Stimulated activated CD8-positive, alpha-beta memory T cell treated with anti-CD3 and anti-CD28 coated beads, Interleukin-12 subunit alpha, Interleukin-12 subunit beta, amount 100 ng/mL, for 4 hours (primary cell): ENCODE results near the gene ALOXE3.

Experiments
- DNase-seq: peaks from one replicate; pipeline ENCODE4 v3.0.0-alpha.2; 2020; ENCODE audit warnings: low read depth

Gene ALOXE3

DNA sequence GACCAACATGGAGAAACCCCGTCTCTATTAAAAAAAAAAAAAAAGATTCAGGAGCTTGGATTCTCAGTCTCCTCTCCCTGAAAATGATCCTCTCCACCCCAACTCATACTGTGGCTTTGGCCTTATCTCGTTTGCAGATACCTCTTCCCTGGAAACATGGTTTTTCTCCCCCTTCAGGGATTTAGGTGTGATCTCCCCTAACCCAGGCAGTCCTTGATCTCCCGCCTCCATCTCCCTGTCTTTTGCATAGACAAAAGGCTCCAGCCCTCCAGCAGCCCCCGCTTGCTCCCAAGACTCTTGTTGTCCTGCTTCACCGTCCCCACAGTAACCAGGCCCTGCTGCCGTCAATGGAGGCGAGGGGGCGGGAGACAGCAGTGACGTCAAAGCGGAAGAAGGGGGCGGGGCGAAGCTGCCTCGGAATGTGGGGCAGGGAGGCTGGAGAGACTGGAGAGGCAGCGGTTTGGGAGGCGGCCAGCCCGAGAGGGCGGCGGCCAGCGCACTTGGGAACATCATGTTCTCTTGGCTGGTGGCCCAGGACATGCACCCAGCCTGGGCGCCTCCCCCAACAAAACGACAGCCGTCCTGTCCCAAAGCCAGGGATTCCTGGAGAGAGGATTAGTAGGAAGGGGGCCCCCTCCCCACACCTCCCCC, 35.8 kb upstream of the ALOXE3 start:
- DNase-seq = peak; percentile 69

DNA sequence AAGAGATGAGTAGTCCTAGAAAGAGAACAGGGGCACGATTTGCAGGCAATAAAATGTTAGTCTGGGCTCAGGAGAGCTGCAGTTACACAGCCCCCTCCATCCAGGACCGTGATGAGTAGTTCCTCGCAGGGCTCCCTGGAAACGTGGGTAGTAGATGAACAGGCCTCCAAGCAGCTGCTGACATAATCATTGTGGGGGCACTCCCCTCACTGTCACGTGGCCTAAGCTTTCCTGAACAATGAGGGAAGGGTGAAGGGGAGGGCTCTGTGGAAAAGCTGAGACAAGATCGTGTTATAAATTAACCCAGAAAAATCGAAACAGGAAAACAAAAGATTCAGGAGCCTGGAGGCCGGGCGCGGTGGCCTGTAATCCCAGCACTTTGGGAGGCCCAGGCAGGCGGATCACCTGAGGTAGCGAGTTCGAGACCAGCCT, 35.2 kb upstream of the ALOXE3 start:
- DNase-seq = no peak

DNA sequence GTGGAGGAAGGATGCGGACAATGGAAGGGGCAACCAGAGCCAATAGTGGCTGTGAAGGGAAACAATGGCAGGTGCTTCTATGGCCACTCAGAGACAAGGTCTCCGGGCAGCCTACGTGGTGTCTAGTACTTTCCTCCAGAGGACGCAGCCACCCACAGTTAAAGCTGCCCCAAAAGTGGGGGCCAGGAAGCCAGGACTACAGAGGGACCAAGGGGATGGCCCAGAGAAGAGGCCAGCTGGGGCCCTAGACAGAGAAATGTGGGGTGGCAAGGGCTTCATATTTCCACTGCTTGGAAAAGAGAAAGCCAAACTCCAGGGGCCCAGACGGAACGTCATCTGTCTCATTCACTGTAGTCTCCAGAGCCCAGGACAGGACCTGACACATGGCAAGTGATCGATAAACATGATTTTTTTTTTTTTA, 34.7 kb upstream of the ALOXE3 start:
- DNase-seq = no peak

DNA sequence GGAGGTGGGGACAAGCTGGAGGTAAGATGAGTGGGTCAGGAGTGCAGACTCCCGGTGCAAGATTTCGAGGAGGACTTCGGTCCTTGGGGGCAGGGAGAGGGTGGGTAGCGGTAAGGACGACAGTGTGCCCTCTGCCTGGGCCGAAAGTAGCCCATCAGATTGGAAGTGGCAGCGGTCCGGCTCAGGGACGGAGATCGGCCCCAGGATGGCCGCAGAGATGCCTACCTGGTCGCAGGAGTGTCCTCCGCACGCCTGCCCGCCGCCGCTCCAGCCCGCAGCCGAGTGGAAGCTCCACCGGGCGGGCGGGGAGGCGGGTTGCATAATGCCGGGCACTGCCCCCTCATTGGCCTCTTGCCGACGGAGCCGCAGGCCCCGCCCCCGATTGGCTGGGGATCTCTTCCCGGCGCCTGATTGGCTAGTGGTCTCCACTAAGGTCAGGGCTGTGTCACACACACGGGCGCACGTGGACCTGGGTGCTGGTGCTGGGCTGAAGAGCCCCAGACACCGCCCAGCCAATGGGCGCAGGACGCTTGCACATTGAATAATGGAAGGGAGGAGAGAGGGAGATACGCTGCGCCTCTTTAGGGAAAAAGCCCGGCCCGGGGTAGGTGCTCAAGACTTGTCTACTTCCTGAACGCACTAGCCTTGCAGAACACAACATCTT, 33.9 kb upstream of the ALOXE3 start, which contains the start of gene PER1:
TSS of gene PER1 (minus strand) at position 293 of the 664 bp plus-strand sequence. CDS start 1,698 bp downstream, outside the sequence.
- peak; percentile 78 for DNase-seq

DNA sequence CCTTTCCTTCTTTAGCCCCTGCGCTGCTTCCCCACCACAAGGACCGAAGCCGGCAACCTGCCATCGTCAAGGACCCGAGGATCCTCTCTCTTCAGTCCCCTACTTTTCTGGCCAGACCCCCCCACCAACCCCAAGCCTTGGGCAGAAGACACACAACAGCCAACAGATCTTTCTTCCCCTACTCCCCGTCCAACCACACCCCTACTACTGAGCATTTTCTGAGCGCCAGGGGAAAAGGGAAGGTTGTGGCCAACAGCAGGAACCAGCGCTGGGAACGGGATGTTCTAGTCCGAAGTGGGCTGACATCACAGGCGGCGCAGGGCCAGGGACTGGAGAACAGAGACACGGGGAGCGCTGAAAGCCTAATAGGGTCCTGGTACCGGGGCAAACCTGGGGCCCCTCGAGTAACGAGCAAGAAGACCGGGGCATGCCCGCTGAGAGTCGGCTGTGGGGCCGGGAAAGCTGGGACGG, 33.4 kb upstream of the ALOXE3 start:
- DNase-seq = no peak

DNA sequence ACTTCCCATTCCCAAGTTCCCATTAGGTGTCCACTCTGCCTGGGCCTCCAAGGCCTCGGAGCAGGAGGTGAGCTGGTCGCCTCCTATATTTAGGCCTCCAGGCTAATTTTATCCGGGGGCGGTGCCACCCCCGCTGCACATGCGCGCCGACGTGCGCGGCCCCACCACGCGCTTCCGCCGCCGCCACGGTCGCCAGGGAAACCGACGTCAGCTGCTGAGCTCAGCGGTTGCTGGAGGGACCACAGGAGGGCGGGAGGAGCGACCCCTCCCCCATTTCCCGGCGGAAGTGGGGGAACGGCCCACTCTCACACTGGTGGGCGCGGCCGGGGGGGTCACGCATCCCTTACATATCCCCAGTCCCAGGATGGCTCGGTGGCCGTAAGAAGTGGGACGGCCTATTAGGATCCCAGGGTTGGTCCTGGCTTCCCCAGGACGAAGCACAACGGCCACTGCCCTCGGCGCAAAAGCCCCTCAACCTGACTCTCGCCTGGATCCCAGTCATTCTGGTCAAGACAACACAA, 32.9 kb upstream of the ALOXE3 start:
- DNase-seq = peak; percentile 88

DNA sequence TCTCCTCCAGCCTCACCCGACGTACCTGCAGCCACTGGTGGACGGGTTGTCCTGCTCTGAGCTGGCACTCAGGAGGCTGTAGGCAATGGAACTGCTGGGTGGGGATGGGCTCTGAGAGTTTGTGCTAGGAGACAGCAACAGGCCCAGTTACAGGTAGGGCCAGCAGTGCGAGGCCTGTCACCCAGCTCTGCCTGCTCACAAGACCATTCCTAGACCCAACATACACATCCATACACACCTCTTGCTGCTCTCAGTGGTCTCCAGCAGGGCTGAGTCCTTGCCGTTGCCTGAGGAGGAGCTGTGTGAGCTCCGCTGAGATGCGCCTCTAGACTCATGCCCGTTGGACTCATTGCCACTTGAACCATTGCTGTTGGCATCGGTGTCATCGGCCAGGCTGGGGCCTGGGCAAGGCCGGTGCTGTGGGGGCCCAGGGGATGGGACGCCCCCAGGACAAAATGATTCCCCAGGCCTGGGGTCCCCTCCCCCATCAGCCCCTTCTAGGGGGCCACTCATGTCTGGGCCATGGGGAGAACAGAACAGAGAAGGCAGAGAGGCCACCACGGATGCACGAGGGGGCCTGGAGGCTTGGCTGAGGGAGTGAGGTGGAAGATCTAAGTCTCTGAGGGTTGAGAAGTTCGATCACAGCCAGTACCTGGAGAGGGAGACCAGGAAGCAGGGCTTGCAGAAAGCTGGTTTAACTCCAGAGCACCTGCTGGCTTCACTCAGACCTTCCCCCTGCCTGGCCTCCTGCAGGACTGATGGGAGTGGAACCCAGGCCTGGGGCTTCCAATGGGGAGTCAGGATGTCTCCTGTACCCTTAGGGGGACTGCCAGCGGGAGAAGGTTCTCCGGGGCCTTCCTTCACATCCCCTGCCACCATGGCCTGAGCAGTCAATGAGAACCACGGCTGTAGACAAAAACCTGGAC, 32.1 kb upstream of the ALOXE3 start:
- DNase-seq = no peak

DNA sequence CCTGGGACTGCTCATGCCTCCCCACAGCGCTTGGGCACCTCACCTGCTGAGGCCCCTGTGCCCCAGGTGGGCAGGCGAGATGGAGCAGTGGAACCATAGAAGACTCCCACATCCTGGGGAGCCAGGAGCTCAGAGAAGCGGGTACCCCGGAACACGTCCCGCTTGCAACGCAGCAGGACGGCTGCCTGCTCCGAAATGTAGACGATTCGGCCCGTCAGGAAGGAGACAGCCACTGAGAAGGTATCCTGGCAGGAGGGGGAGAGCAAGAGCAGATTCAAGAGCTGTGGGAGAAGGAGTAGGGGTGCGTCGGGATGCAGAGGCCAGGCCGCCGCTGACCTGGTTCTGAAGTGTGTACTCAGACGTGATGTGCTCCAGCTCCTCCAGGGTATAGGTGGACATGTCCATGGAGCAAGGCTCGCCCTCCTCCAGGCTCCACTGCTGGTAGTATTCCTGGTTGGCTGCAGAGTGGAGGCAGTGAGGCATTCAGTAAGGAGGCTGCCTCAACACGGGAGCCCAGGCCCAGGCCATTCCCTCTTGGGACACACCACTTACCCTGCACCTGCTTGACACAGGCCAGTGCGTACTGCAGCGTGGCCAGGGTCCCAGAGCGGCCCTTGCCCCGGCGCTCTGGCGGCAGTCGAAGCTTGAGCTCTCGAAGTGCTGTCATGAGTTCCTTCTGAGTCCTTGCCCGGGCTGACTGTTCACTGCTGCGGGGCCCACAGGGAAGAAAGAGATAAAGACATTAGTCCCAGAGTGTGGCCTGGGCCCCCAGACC, 31.3 kb upstream of the ALOXE3 start:
- no peak for DNase-seq

DNA sequence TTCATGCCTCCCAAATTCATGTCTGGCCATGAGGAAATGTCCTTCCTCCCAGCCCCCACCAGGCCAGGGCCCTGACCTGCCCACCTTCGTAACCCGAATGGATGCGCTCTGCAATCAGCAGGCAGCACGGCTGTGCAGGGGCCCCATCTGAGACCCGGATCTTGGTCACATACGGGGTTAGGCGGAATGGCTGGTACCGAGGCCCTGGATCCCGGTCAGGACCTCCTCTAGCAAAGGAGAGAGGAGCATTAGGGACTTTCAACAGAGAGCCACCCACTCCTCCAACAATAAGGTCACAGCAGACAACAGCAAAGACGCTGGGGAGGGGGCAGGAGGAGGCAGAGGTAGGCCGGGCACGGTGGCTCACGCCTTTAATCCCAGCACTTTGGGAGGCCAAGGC, 30.2 kb upstream of the ALOXE3 start:
- DNase-seq = no peak

DNA sequence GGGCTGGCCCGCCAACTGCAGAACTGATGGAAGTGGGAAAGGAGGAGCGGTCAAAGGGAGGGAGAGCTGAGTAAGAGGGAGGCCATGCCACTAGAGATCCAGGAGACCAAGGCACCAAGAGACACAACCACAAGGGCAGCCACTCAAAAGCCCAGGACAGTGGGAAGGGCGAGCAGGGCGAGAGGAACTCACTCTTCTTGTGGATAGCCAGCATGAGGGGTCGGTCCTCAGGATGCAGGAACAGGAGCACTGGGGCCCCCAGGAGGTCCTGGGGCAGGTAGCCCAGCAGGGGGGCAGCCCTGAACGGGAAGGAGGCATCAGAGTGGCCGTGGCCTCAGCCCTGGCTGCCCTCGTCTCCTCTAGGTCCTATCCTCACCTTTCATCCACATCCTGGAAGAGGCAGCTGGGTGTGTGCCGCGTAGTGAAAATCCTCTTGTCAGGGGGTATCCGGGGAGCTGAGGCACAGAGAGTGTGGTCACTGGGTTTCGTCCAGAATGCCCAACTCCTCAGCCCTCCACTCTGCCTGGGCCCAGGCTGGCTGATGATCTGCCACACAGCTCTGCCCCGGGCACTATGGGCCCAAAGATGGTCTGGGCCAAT, 29.6 kb upstream of the ALOXE3 start:
- DNase-seq = no peak

DNA sequence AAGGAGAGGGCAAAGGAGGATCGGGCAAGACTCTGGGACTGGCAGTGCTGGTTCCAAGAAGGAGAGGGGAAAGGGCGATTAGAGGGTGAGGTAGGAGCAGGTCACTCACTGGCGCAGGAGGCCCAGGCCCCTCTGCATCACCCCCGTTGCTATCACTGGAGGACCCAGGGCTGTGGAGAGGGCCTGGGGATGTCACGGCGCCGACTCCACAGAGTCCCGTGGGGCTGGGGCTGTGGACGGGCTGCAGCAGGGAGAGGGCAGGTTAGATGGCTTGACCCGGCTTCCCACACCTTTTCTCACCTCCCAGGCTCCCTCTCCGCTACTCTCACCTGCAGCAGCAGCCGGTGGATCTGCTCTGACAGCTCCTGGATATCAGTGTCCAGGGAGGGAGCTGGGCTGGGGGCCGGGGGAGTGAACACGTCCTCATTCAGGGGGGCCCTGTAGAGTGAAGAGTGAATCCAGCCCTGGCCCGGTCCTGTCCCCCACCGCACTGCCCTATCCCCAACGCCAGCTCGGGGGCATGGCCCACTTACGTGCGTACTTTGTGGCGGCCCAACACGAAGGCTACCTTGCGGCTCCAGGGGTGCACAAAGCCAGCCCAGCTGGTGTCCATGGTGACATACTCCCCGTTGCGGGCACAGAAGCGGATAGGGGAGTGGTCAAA, 29.0 kb upstream of the ALOXE3 start:
- DNase-seq = no peak

DNA sequence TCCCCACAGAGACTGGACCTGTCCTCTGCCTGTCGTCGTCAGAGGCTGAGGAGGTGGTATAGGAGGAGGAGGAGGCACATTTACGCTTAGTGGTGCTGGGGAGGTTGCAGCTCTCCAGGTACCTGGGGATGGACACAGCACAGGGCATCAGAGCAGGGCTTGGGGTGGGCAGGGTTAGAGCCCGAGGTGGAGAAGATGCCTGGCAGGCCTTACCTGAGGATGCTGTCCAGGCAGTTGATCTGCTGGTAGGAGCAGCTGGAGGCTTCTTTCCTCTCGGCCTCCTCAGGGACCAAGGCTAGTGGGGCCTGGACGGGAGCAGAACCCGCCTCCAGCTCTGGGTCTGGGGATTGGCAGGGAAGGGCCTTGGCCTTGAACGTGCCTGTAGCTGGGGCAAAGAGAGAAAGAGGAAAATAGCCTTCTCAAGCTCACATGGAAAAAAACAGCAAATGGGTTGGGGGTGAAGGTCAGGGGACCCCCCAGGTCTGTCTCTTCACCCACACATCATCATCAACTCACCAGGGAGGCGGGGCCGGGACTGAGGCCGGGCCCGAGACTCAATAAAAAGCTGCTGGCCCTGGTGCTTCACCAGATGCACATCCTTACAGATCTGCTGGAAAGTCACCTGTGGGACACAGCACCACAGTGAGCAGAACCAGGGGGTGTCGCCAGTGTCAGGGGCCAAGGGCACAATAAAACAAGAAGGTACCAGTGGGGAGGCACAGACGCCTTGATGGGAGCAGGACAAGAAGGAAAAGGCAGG, 28.2 kb upstream of the ALOXE3 start:
- DNase-seq = no peak

DNA sequence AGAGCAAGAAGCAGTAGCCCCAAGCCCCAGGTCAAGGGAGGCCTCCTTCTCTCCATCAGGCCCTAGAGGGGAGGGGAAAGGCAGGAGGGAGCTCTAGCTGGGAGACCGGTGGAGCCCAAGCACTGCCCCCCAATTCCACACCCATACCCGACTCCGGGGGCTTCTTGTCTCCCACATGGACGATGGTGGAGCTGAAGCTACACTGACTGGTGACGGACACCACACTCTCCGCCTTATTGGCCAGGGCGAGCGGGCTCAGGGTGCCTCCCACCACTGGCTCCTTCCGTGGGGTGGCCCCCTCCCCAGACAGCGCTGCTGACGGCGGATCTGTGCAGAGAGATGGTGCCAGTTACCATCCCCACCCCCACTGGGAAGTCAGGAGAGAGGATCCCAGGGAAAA, 27.5 kb upstream of the ALOXE3 start:
- no peak for DNase-seq

DNA sequence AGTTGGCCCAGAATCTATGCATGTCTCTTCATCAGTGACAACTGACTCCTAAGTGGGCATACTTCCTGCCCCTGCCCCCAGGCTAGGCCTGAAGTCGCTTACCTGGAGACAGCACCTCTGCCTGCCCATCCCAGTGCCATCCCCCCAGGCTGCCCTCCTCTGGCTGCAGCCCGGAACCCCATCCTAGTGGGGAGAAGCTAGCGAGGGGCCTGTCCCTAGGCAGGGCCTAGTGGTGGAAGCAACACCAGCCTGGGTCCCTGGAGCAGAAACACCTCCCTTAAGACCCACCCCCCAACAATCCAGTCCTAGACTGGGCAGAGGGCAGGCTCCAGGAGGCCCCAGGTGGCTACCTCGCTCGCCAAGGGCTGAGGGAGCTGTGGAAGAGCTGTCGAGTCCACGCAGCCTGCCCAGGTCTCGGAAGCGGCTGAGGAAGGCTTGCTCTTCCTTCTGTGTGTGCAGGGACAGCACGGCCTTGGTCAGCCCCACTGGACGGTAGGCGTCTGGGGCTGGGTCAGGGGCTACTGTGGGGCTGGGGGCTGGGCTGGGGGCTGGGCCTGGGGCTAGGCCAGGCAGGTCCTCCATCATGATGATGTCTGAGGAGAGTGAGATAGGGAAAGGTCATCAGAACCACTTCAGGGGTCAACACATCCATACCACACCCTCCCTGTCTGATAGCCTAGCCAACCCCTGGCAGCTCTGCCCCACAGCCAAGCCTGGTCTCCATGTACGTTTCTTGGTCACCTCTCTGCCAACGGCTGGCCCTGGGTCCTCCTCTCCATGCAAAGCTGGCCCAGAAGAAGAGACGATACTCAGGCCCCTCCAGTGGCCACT, 26.3 kb upstream of the ALOXE3 start:
- no peak for DNase-seq

DNA sequence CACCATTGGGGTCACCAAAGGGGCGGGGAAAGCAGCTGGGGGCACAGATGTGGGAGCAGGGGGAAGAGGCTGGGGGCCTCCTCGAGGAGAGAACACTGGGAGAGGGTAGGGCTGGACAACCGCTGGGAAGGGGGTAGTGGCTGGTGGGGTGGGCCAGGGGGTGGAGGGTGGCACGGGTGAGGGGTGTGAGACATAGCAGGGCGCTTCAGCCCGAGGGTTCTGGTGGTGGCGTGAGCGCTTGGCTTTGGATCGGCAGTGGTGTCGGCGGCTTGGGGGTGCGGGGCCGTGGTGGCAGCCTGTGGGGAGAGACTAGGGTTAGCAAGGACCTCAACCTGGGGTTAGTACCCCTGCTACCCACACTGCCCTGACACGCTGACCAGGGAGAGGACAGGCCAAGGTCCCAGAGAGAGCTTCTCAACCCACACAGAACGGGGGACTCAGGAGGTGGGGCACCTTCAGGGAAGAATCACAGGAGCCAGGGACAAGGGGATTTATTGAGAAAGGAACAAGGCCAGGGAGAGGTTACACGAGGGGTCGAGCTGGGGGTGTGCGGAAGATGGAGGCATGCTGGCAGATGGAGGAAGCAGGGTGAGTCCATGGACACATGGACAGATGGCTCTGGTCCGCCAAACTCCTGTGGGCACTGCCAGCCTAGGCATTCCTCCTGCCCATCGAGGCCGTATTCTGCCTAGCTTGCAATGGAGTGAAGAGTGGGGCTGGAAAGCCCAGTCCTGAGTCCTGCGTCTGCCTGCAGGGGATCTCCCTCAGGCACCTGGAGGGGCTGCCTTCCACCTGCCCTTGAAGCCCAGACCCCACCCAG, 25.5 kb upstream of the ALOXE3 start:
- no peak for DNase-seq

DNA sequence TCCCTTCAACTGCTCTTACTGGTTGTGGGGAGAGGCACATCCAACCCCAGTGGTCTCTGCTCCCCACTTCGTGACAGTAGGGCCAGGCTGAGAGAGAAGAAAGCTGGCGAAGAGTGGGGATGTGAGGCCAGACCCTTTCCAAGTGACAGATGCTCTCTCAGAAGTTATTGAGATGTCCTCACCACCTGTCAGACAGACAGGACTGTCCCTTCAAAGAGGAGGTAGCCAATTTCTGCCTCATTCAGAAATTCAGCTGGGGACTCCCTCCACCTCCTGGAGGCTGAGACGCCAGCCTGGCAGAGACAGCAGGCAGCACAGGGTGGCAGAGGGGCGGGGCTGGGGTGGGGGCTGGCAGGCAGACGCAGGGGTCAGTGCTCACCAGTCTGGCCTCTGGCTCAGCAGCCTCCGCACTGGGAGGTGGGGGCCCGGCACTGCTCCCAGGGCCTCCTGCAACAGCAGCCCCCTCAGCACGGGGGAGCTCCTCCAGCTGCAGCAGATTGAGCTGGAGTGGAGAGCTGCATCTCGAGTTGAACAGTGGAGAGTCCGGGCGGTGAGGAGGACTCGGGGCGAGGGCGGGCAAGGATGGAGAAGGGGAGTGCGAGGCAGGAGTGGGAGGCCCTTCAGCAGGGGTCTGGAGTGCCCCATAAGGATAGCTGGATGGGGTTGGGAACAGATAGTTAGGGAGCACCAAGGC, 24.7 kb upstream of the ALOXE3 start:
- DNase-seq = no peak

DNA sequence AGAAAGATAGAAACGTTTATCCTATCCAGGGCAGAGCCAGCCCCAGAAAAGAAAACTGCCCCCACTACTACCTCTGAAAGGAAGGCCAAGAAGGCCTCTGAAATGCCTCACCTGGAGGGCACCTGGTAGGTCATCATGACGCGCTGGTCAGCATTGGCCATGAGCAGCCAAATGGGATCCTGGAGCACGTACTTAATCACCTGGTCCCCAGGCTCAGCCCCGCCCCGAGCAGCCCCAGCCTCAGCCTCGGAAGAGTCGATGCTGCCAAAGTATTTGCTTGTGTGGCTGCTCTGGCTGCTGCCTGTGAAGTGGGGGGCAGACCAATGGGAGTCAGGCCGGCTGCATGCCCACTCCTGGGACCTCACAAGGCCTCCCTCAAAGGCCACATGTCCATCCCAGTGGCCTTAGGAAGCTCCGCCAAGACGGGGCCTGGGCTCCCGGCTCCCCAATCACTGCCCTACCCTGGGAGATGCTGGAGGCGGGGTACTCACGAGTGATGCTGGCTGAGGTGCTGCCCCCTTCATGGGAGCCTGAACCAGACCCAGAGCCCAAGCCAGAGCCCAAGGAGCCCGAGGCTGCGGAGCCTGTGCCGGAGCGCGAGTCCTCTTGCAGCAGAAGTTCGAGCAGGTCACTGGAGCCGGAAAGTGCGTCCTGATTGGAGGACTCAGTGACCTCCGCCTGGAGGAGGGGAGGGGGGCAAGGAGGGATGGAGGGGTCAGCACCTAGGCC, 24.0 kb upstream of the ALOXE3 start:
- DNase-seq = no peak
